Hepatic stellate cell (primary cell): ENCODE measurements around the gene KIAA0513.

Source experiments
- DNase-seq: peaks from one replicate; pipeline ENCODE4 v3.0.0; 2011; ENCODE audit warnings: low spot score

The KIAA0513 gene

GRCh38 chr16:85089525-85089924 is 61.9 kb downstream of the KIAA0513 start:
- DNase-seq = no peak

DNA sequence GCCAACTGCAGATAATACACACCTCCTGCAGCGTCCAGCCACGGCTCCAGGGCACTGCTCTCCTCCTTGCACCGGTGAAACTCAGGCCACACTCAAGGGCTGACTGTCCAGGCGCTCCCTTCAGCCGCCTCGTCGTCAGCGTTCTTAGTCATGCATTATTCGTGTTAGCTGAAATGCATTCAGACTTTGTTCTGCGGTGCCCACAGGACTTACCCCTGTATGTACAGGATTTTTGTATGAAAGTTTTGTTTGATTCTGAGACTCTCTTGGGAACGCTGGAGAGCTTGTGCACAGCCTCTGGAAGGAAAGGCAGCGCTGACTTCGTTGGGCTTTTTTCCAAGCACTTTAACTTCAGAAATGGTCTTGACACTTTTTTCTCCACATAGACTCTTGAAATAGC is 62.6 kb downstream of the KIAA0513 start:
- peak; percentile 51 for DNase-seq

DNA sequence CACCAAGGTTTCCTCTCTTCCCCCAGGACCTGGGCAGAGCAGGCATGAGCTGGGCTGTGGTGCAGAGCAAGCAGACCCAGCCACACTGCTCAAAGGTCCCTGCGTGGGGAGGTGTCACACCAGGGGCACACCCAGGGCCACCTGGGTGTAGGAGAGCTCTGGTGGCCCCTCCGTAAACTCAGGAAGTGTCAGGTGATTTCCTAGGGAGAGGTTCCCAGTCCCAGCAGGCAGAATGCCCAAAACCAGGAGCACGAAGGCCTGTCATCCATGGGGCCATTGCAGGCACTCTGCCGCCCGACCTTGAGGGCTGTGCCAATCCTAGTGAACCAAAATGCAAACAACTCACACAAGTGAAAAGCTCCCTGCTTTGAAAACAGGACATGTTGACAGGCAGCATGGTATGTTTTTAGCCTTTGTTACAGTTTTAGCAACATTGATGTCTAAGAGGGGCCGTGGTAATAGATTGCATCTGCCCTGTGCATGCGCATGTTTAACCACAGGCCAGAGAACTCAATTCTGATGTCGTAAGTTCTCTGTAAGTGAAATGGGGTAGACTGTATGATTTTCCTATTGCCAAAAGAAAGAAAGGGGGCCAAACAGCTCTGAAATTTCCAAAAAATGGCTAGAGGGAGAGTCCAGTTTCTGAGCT is 63.4 kb downstream of the KIAA0513 start:
- no peak for DNase-seq

DNA sequence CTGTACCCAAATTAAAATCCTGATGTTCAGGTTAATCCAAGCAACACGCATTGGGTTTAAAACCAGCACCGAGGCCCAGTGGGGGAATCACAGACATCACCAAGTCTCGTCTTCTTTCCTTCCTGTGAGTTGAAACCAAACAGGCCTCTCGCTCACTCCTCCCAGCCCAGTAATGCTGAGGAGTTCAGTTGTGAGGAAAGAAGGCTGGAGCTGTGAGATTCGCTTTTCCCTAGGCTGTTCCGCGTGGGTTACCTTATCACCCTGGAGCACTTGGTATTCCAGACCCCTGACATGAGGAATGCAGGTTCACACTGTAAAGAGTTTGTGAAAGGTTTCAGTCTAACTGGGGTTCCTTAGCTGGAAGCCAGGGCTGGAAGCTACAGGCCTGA is 63.9 kb downstream of the KIAA0513 start:
- DNase-seq = no peak

DNA sequence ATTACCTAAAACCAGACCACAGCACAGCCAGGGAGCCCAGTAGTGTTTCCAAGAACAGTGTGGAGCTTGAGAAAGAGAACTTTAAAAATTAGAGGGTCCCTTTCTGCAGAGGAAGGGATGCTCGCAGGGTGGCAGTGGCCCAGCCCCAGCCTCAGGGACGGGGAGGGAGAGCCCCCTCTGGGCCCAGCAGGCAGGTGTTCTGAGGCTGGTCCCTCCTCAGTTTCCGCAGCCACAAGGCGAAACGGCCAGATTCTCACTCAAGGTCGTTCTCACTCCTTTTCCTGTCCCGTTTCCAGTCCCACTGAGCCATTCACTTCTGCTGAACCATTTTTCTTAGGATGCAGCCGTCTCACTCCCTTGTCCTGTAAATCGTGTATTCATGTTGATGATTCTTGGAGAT is 64.7 kb downstream of the KIAA0513 start:
- no peak for DNase-seq

GRCh38 chr16:85092851-85093250 is 65.3 kb downstream of the KIAA0513 start:
- no peak for DNase-seq

- DNase-seq = no peak
These were observed 66.1 kb downstream of the KIAA0513 start for GRCh38 chr16:85093705-85094104.

DNA sequence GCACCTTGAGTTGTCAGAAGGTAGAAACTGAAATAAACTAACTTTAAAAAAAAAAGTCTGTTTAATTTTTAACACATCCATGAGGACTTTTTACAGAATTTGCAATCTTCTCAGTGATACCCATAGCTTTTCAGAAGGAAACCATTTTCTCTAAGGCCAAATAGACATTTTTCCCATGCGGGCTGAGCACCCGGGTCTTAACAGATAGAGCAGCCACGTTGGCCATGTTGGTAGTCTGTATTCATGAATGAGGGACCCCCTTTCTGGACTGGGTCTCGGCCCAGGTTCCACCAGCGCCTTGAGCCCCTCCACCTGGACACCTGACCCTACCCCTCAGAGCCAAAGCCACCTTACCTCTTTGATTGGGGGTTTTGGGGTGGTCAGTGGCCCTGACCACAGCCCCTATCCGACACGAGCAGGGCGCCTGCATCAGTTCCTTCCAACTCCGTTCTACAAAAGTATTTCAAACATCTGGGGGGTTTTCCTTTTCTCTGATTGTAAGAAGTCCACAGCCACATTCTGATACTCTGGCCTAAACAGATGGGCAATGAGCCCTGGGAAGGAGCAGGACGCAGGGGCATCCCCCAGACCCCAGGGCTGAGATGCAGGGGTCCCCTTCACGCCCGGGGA is 66.7 kb downstream of the KIAA0513 start:
- no peak for DNase-seq

DNA sequence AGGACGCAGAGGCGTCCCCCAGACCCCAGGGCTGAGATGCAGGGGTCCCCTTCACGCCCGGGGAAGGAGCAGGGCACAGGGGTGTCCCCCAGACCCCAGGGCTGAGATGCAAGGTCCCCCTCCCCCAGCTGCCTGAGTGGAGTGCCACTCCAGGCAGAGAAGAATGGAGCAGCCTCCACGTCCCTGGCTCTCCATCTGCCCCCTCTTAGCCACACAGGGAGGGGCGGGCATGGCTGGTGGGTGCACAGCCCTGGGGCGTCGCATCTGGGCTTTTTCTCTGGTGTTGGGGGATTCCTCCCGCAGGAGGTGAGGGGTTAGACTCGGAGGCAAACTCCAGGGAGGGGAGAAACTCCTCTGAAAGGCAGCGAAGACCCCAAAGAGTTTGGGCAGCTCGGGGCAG is 67.2 kb downstream of the KIAA0513 start:
- DNase-seq = no peak

- DNase-seq = no peak
These were observed 69.3 kb downstream of the KIAA0513 start for GRCh38 chr16:85096921-85097320.

DNA sequence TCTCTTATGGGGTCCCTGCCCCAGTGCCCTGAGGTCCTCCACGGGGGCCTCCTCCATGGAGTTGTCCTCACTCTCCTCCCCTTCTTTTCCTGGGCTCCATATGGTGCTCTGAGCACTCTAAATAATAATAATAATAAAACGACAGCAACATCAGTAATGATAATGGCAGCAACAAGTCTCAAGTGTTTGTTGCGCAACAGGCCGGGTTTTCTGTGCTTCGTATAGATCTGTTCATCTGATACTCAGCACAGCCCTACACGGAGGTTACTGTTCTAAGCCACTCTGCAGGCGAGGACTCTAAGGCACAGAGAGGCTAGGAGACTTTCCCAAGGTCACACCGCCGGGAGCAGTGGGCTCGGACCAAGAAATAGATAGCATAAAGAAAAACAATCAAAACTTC is 71.0 kb downstream of the KIAA0513 start:
- no peak for DNase-seq

- DNase-seq = no peak
These were observed 72.7 kb downstream of the KIAA0513 start for GRCh38 chr16:85100265-85100664.

DNA sequence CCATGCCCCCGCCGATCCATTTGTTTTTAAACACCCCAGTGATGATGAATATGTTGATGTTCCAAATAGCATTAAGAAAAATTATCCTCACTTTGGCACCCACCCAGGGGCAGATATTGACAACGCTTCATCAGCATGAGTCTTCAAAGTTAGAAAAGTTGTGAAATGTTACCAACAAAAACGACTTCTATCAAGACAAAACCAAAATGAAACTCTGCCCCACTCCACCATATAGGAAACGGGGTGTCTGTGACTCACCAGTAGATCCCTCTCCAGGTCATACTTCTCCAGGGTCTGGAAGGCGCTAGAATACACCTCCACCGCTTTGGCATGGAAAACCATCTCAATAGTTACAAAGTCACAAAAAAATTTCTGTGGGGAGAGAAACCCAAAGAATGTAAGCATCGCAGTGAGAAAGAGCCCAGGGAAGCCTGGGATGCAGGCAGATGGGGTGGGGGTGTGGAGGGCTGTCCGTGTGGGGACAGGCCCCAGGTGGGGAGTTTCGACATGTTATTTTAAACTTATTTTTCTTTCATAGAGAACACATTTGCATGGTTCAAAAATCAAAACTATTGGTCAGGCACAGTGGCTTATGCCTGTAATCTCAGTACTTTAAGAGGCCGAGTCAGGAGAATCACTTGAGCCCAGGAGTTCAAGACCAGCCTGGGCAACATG is 74.5 kb downstream of the KIAA0513 start:
- DNase-seq = no peak

DNA sequence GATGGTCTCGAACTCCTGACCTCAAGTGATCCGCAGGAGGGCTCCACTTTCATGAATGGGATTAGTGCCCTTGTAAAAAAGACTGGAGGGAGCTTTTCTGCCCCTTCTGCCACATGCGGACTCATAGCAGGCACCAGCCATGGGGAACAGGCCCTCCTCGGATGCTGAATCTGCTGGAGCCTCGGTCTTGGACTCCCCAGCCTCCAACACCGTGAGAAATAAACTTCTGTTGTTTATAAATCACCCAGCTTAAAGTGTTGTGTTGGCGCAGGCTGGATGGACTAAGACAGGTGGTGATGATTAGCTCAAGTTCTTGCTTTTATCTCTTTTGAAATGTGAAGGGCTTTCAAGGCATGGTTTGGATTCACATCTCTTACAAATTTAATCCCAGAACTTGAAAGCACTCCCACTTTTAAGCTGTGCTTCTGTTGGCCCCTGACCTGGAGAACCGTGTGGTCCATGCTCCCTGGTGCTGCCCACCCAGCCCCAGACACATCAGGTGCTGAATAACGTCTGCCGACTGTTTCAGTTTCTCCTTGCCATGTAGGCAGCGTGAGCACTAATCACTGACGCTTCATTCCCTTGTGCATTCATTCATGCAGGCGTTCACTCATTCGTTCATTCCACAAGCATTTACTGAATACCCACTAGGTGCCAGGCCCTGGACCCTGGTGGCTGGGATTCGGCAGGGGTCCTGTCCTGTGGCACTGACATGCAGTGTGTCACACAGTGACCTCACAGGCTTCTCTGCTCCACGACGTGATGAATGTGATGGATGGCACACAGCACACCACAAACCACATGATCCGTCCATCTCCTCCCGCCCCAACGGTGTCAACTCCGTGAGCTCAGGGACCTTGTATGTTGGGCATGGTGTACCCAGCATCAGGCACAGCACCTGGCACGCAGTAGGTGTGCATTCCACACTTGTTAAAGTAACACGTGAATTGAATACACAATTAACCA is 75.8 kb downstream of the KIAA0513 start:
- no peak for DNase-seq

DNA sequence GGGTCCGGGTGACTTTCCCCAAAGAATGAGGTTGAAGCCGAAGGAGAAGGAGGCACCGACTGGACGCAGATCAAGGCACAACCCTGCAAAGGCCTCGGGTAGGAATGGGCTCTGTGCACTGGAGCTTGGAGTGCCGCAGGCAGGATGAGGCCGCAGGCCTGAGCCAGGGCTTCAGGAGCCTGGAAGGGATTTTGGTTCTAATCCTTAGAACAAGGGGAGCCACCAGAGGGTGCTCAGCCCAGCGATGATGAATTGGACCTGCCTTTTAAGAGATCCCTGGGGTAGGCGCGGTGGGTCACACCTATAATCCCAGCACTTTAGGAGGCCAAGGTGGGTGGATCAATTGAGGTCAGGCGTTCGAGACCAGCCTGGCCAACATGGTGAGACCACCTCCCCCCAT is 76.6 kb downstream of the KIAA0513 start:
- DNase-seq = no peak

DNA sequence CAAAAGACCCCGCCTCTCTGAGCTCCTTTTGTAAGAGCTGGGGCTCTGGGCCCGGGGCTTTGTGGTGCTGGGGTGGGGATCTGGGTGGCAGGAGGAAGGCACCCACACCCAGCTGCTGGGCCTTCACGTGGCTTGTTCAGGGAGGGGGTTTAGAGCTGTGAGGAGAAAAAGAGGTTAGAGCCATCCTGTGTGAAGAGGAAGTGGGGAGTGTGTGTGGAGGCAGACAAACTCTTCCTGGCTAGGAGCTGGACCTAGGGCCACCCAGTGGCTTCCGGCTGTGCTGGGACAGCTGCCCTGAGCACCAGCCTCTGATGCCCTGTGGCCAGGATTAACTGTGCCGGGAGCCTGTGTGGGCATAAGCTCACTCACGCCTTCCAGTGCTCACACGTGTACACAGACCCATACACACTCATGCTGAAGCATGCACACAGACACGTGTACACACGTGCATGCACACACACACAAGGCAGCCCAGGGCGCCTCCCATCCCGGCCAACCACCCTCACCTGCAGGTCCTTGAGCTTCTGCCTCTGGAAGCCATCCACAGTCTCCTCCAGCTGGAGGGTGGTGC is 77.3 kb downstream of the KIAA0513 start:
- DNase-seq = no peak

DNA sequence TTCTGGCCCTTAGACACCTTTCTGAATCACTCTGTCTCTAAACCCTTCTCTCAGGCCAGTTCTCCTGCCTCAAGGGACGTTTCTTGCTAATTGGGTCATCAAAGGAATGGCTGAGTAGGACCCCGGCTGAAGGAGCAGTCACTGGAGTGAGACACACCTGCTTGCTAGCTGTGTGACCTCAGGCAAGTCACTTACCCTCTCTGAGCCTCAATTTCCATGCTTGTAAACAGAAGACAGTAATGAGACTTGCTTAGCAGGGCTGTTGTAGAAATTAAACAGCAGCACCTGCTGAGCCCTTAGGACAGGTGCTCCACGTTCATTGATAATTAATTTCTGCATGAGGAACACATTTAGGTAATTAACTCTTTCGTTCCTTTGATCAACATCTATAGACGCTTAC is 77.9 kb downstream of the KIAA0513 start:
- no peak for DNase-seq

DNA sequence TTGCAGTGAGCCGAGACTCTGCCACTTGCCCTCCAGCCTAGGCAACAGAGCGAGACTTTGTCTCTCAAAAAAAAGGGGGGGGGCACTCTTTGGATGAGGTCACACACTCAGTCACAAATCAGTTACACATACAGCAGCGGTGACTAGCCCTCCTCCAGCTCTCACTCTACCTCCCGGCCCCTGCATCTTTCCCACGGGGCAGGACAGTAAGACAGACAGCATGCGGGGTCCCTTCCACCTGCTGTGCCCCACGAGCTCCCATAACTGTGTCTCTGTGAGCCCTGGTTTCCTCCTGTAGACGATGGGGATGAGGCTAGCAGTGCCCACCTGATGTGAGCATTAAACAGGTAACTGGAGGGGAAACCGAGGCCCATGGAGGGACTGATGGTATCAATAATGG is 79.5 kb downstream of the KIAA0513 start:
- no peak for DNase-seq

DNA sequence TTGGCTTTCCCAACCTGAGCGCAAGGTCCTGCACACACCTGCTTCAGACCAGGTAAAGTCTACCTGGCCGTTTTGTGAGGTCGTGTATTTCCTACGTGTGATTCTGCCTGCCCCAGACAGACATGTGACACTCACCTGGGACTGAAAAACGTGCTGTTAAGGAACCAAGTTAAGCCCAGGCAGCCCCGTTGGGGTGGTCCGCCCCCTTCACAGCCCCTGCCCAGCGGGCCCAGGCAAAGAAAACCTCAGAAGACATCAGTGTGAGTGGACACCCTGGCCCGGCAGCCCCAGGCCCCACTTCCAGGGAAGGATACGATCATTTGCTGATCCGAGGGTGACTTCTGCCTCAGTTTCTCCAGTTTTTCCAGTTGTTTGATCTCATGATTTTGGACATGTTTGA is 79.9 kb downstream of the KIAA0513 start:
- no peak for DNase-seq

DNA sequence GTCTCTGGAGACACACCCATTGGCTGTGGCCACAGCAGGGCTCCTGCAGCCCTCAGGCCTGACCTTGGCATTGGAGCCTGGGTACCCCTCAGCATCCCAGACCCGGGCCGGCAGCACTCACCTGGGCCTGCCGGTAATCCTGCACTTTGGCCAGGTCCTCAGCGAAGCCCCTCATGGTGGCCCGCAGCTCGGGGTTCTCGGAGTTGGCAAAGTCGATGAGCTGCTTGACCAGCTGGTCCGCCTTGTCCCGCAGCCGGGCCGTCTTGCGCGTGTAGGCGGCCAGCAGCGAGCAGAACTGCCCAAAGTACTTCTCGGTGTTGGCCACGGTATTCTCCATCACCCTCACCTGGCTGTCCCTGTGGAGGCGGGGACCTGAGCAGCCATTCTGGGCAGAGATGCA is 82.5 kb downstream of the KIAA0513 start:
- DNase-seq = no peak

GRCh38 chr16:85111184-85111583 is 83.6 kb downstream of the KIAA0513 start:
- no peak for DNase-seq

DNA sequence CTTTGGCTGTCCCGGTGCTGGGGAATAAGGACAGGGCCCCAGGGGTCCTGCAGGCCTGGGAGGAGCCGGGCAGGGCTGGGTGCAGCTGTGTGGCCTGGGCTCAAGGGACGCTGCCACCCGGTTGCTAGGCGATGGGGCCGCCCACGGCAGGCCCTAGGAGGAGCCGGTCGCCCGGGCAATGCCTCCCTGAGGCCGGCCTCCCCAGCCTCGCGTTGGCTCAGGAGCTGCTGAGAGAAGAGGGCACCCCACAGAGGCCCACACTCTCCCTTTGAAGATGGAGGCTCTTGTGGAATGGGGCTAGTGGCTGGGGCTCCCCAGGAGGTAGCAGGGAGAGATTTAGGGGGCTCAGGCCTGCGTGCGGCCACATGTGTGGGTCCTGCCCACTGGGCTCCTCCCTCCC is 84.8 kb downstream of the KIAA0513 start, which contains the start of gene CIBAR2:
TSS of gene CIBAR2 (minus strand) at position 109 of the 400 bp plus-strand sequence. CDS start 120 bp downstream, outside the sequence.
- DNase-seq = no peak
